GM12878 (cell line): ENCODE results near the gene CMBL.

Experiments used
- HDAC6 ChIP-seq: fragments of 200-600 bp; sonication (generic); IDR thresholded peaks from one replicate; pipeline ENCODE4 v1.8.0; 2017; ENCODE audit warnings: antibody characterized with exemption; ENCODE audit not compliant: unreplicated experiment
- SMAD1 ChIP-seq: fragments of 450-650 bp; IDR thresholded peaks from 2 replicates; pipeline ENCODE4 v1.6.1; 2018; ENCODE audit warnings: mild to moderate bottlenecking, low read depth; ENCODE audit not compliant: partially characterized antibody
- TCF12 ChIP-seq: IDR thresholded peaks from 2 replicates; pipeline ENCODE4 v1.6.1; 2011; ENCODE audit warnings: low read depth, mild to moderate bottlenecking, low read length
- TF ChIP-seq, protein P1 (sequence below), 3 experiments: IDR thresholded peaks in 2 of 3; conservative IDR thresholded peaks in 1 of 3; 2 replicates each; pipeline ENCODE4 v1.5.1; 2011; ENCODE audit warnings: low read depth in 3 of 3, low read length in 3 of 3, mild to moderate bottlenecking in 3 of 3, control low read depth in 2 of 3, moderate library complexity in 2 of 3, inconsistent platforms in 1 of 3, mixed read lengths in 1 of 3; ENCODE audit not compliant: control insufficient read depth in 2 of 3, insufficient read depth in 1 of 3; ENCODE audit errors: extremely low read depth in 1 of 3
- TF ChIP-seq, protein P2 (sequence below): fragments of 450-650 bp; IDR thresholded peaks from 2 replicates; pipeline ENCODE4 v1.6.1; 2016; ENCODE audit warnings: mild to moderate bottlenecking

DNA sequence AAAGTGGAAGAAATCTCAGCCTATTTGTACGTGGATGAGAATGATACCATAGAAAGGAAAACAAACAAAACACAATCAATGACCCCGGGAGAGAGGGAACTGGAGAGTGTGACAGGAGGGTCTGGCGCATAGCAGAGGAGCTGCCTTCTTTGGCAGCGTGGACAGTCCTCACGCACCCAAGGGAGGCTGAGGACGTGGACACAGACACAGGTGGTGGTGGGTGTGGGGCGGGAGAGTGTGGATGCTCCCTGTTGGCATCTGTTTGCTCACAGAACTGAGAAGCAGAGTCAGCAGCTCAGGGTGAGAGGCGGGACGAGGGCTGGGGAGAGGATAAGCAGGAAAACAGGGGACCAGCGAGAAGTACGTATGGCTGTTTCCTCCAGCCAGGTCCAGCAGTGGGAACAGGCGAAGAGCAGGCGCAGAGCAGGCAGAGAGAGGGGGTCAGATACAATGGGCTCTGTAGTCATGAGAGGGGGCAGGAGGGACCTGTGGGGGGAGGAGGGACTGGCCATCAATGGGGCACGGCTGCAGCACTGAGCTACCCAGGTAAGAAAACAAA lies 10.0 kb downstream of the CMBL start:
- TF ChIP-seq HDAC6 (no peak), TCF12 (no peak), SMAD1 (no peak)
- TF ChIP-seq, protein P1, sequence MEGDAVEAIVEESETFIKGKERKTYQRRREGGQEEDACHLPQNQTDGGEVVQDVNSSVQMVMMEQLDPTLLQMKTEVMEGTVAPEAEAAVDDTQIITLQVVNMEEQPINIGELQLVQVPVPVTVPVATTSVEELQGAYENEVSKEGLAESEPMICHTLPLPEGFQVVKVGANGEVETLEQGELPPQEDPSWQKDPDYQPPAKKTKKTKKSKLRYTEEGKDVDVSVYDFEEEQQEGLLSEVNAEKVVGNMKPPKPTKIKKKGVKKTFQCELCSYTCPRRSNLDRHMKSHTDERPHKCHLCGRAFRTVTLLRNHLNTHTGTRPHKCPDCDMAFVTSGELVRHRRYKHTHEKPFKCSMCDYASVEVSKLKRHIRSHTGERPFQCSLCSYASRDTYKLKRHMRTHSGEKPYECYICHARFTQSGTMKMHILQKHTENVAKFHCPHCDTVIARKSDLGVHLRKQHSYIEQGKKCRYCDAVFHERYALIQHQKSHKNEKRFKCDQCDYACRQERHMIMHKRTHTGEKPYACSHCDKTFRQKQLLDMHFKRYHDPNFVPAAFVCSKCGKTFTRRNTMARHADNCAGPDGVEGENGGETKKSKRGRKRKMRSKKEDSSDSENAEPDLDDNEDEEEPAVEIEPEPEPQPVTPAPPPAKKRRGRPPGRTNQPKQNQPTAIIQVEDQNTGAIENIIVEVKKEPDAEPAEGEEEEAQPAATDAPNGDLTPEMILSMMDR (IDR thresholded peaks at IDR 0.05 in 2 of 3, conservative IDR thresholded peaks at IDR 0.05 in 1 of 3; ENCODE audit: control insufficient read depth in 2 of 3, extremely low read depth in 1 of 3, insufficient read depth in 1 of 3, low read depth in 3 of 3, low read length in 3 of 3): no peak
- TF ChIP-seq, protein P2, sequence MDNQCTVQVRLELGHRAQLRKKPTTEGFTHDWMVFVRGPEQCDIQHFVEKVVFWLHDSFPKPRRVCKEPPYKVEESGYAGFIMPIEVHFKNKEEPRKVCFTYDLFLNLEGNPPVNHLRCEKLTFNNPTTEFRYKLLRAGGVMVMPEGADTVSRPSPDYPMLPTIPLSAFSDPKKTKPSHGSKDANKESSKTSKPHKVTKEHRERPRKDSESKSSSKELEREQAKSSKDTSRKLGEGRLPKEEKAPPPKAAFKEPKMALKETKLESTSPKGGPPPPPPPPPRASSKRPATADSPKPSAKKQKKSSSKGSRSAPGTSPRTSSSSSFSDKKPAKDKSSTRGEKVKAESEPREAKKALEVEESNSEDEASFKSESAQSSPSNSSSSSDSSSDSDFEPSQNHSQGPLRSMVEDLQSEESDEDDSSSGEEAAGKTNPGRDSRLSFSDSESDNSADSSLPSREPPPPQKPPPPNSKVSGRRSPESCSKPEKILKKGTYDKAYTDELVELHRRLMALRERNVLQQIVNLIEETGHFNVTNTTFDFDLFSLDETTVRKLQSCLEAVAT: no peak
